ENCODE data around the gene EGFL8. TPM values are rescaled to one million over a fixed set of nuclear protein-coding genes. Genes with fewer than 3 reads are reported as not detected.

The EGFL8 gene
- total and polyA plus RNA-seq, 9 of the 15 experiments (the other 6 are each of a cell fraction or from before 2014, with no cell fraction given): 2.2 to 47.4 (median 14.2) TPM

DNA sequence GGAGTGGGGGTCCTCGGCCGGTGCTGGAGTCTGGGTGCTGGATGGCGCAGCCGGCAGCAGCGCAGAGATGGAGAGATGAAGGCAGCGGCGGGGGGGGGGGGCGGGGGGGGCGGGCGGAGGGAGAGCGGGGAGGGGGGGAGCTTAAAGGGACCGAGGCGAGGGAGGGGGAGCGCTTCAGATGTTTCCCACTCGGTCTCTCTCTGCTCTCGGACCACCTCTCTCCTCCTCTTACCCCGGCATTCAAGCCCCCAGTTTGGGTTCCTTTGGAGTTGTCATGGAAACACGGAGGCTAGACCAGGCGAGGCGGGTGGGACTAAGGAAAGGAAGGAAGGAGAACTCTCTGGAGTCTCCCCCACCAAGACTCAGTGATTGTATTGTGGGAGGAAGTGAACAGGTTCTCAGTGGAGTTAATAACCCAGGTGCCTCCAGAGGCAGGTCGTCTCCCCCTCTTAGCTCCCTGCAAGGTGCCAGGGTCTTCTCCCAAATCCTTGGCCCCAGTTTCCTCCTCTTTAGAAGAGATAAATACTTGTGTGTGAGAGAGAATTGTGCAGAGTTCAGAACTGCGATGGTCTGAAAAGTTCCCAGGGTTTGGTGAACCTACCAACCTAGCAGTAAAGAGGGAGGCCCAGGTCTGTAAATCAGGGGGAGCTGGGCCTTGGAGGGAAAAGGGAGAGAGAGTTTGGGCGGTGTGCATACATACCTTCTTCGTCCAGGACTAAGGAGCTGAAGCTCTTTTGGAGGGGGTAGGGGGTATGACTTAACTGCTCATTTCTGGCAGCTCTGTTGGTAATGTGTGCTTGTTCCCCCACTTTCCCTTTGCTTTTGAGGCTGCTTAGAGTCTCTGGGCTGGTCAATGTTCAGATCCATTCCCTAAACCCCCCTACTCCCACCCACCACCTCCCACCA, 12.3 kb upstream of the EGFL8 start, which contains the start of gene PRRT1 (continued):
- TF ChIP-seq HDAC3 (IDR thresholded peaks at IDR 0.05; ENCODE audit: borderline replicate concordance, partially characterized antibody) (no peak), ESRRB (CRISPR knock-in tag; IDR thresholded peaks at IDR 0.05; ENCODE audit: borderline replicate concordance) (no peak), MAX (CRISPR knock-in tag; IDR thresholded peaks at IDR 0.05) (no peak), MBD1 (CRISPR knock-in tag; IDR thresholded peaks at IDR 0.05) (0 out of 2 replicates have a peak, but pooled peaks have one; percentile 41), FIP1L1 (IDR thresholded peaks at IDR 0.05; ENCODE audit: low read depth, low read length, poor library complexity, severe bottlenecking) (no peak), PML (IDR thresholded peaks at IDR 0.05; ENCODE audit: low read length) (0 out of 2 replicates have a peak, but pooled peaks have one; percentile 7), TCF7L2 (IDR thresholded peaks at IDR 0.05; ENCODE audit: low read depth, low read length) (no peak), RFX1 (IDR thresholded peaks at IDR 0.05) (peak; percentile 88), PRDM10 (IDR thresholded peaks at IDR 0.05; ENCODE audit: partially characterized antibody) (peak; percentile 5), SPI1 (IDR thresholded peaks at IDR 0.05; ENCODE audit: borderline replicate concordance, low read depth, low read length) (peak; percentile 78; the same call in 1 of the 2 replicates), ZNF740 (CRISPR knock-in tag; IDR thresholded peaks at IDR 0.05) (0 out of 2 replicates have a peak, but pooled peaks have one; percentile 20), ZNF740 (tag; IDR thresholded peaks at IDR 0.05) (peak in 1 of 2 experiments; percentile 95; a peak in 2 of 4 replicates), SMARCA5 (IDR thresholded peaks at IDR 0.05) (no peak), ZNF408 (CRISPR knock-in tag; IDR thresholded peaks at IDR 0.05; ENCODE audit: low read depth) (no peak)
- TF ChIP-seq, protein P1, sequence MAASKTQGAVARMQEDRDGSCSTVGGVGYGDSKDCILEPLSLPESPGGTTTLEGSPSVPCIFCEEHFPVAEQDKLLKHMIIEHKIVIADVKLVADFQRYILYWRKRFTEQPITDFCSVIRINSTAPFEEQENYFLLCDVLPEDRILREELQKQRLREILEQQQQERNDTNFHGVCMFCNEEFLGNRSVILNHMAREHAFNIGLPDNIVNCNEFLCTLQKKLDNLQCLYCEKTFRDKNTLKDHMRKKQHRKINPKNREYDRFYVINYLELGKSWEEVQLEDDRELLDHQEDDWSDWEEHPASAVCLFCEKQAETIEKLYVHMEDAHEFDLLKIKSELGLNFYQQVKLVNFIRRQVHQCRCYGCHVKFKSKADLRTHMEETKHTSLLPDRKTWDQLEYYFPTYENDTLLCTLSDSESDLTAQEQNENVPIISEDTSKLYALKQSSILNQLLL (CRISPR knock-in tag; IDR thresholded peaks at IDR 0.05; ENCODE audit: borderline replicate concordance): no peak
- TF ChIP-seq, protein P2, sequence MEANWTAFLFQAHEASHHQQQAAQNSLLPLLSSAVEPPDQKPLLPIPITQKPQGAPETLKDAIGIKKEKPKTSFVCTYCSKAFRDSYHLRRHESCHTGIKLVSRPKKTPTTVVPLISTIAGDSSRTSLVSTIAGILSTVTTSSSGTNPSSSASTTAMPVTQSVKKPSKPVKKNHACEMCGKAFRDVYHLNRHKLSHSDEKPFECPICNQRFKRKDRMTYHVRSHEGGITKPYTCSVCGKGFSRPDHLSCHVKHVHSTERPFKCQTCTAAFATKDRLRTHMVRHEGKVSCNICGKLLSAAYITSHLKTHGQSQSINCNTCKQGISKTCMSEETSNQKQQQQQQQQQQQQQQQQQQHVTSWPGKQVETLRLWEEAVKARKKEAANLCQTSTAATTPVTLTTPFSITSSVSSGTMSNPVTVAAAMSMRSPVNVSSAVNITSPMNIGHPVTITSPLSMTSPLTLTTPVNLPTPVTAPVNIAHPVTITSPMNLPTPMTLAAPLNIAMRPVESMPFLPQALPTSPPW (CRISPR knock-in tag; IDR thresholded peaks at IDR 0.05): peak; percentile 92

All from K562 (cell line).